Cardiac fibroblast (primary cell): ENCODE data around the gene SPTLC2.
"Not testable (repeated sequence)": the region's sequence is repeated elsewhere in the genome, so short reads cannot be mapped to it uniquely, and the experiment has no call there.

Experiments used
- DNase-seq, 2 donors: peaks; one replicate each; pipeline versions ENCODE4 v3.0.0 to v3.0.0-alpha.2; 2010; ENCODE audit warnings: low read depth in 2 of 2
- H3K4me3 ChIP-seq, 2 donors: replicated peaks in 1 of 2; 1 replicate in 1 of 2; 2 replicates in 1 of 2; pipeline ENCODE4 v1.5.1; 2011; ENCODE audit warnings: low read depth in 2 of 2, low read length in 2 of 2, mild to moderate bottlenecking in 2 of 2, moderate library complexity in 1 of 2
- TF ChIP-seq, protein P1 (sequence below): IDR thresholded peaks from one replicate; pipeline ENCODE4 v1.5.1; 2011; ENCODE audit warnings: low read depth, mild to moderate bottlenecking, low read length, inconsistent platforms

SPTLC2 gene

DNA sequence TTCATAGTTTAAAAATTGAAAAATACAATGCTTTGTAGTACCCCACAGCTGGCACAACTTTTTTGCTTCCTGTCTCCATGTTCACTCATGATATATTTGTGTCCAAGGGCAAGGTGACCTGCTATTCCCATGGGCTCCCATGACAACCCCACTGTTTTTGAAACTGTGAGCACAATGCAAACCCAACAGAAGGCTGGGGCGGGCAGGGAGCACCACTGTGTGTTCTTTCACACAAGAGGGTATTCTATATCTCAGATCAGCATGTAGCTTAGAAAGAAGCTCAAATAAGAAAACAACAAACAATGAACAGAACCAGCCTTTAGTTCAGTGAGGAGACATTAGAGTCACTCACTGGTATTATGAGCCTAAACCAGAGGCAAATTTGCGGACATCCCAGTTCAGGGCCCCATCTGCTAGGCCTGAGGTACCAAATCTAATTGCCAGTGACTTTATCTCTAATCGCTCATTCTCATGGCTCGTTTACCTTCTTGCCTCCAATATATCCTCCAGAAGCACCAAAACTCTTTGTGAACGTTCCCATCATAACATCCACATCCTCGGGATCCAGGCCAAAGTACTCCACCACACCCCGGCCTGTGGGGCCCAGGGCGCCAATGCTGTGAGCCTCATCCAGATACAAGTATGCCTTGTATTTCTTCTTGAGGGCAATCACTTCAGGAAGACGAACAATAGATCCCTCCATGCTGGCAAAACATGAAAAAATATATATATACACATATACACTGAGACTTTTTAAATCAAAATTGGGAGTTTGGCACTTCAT, 61.4 kb downstream of the SPTLC2 start:
- H3K4me3 ChIP-seq = no peak overlapping the region
- no peak for DNase-seq
- TF ChIP-seq, protein P1, sequence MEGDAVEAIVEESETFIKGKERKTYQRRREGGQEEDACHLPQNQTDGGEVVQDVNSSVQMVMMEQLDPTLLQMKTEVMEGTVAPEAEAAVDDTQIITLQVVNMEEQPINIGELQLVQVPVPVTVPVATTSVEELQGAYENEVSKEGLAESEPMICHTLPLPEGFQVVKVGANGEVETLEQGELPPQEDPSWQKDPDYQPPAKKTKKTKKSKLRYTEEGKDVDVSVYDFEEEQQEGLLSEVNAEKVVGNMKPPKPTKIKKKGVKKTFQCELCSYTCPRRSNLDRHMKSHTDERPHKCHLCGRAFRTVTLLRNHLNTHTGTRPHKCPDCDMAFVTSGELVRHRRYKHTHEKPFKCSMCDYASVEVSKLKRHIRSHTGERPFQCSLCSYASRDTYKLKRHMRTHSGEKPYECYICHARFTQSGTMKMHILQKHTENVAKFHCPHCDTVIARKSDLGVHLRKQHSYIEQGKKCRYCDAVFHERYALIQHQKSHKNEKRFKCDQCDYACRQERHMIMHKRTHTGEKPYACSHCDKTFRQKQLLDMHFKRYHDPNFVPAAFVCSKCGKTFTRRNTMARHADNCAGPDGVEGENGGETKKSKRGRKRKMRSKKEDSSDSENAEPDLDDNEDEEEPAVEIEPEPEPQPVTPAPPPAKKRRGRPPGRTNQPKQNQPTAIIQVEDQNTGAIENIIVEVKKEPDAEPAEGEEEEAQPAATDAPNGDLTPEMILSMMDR = no peak

- DNase-seq = no peak
- TF ChIP-seq, protein P1 = no peak
- H3K4me3 ChIP-seq = no peak overlapping the region
Observed at GRCh38 chr14:77554207-77554606, 62.2 kb downstream of the SPTLC2 start.

DNA sequence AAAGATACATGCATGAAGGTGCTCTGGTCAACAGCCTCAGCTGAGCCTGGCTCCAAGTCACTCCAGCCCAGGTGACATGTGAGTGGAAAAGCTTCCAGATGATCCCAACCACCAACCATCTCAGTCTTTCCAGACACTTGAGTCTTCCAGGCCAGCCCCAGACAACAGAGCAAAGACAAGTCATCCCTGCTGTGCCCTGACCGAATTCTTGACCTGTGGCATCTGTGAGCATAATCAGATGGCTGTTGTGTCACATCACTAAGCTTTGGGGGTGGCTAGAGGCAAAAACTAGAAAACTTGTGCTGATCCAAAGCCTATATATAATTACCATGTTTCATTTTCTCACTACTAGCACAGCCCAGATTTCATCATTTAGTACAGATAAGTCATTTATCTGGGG, 67.0 kb downstream of the SPTLC2 start:
- no peak overlapping the region for H3K4me3 ChIP-seq
- TF ChIP-seq, protein P1 = no peak
- DNase-seq = no peak

GRCh38 chr14:77547512-77548180, 68.8 kb downstream of the SPTLC2 start:
- no peak overlapping the region for H3K4me3 ChIP-seq
- no peak for DNase-seq
- TF ChIP-seq, protein P1 = peak; percentile 25

DNA sequence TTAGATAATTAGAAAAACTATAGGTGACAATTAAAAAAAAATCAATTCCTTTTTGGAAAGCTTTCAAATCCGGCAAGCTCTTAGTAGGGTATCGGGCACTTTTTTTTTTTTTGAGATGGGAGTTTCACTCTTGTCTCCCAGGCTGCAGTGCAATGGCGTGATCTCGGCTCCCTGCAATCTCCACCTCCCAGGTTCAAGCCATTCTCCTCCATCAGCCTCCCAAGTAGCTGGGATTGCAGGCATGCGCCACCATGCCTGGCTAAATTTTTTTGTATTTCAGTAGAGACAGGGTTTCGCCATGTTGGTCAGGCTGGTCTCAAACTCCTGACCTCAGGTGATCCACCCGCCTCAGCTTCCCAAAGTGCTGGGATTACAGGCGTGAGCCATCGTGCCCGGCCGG, 71.3 kb downstream of the SPTLC2 start:
- not testable (repeated sequence) for H3K4me3 ChIP-seq, DNase-seq

GRCh38 chr14:77544571-77544970, 71.9 kb downstream of the SPTLC2 start:
- no peak for DNase-seq
- TF ChIP-seq, protein P1 = no peak
- H3K4me3 ChIP-seq = no peak overlapping the region

DNA sequence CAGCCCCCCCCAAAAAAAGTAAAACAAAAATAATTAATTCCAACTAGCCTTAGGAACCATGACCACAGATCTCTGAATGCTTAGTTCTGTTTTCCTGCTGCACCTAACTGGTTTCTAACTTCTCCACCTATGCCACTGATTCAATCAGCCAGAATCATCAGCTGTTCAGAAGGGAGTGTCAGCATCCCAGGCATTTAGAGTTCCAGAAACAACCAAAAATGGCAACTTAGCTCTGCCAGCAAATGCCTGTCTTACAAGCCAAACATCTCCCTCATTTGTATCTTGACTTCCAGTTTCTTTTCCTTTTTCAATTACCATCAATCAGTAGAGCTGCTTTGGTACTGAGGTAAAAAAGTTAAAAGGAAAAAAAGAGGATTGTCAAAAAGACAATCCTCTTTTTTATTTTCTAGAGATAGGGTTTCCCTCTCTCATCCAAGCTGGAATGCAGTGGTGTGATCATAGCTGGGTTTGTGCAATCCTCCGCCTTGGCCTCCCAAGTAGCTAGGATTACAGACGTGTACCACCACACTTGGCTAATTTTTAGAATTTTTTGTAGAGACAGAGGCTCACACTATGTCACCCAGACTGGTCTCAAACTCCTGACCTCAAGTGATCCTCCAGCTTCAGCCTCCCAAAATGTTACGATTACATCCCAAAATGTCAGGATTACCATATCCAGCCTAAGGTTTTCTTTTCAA, 72.7 kb downstream of the SPTLC2 start:
- H3K4me3 ChIP-seq = no peak overlapping the region
- peak in 1 of 2 donors; percentile 49 for DNase-seq
- TF ChIP-seq, protein P1 = no peak
